Ectodermal cell (in vitro differentiated cells): ENCODE results near the gene GKN1.

Experiments used
- H3K27ac ChIP-seq: 2 replicates; pipeline ENCODE4 v1.7.0; 2013; ENCODE audit warnings: mild to moderate bottlenecking, low read depth, low read length; ENCODE audit not compliant: insufficient read depth, poor library complexity, severe bottlenecking
- H3K27me3 ChIP-seq: 2 replicates; pipeline ENCODE4 v1.7.0; 2013; ENCODE audit warnings: mild to moderate bottlenecking, low read length; ENCODE audit not compliant: insufficient read depth, control insufficient read depth, poor library complexity, severe bottlenecking
- H3K36me3 ChIP-seq: one replicate; pipeline ENCODE4 v1.7.0; 2013; ENCODE audit warnings: low read length; ENCODE audit not compliant: control insufficient read depth, insufficient read depth
- H3K4me1 ChIP-seq: one replicate; pipeline ENCODE4 v1.7.0; 2013; ENCODE audit warnings: low read length; ENCODE audit not compliant: control insufficient read depth, insufficient read depth
- H3K4me3 ChIP-seq: 2 replicates; pipeline ENCODE4 v1.7.0; 2013; ENCODE audit warnings: low read depth, low read length, control low read depth; ENCODE audit not compliant: insufficient read depth
- H3K9me3 ChIP-seq: 2 replicates; pipeline ENCODE4 v1.7.0; 2013; ENCODE audit warnings: mild to moderate bottlenecking, low read length, moderate library complexity; ENCODE audit not compliant: control insufficient read depth
- WGBS, 2 experiments: methylation state at CpG; one replicate each; pipeline ENCODE4 v1.1.7; 2013; ENCODE audit warnings: missing lambda C conversion rate in 2 of 2; 5-methylcytosine and 5-hydroxymethylcytosine counted together

Gene GKN1

DNA sequence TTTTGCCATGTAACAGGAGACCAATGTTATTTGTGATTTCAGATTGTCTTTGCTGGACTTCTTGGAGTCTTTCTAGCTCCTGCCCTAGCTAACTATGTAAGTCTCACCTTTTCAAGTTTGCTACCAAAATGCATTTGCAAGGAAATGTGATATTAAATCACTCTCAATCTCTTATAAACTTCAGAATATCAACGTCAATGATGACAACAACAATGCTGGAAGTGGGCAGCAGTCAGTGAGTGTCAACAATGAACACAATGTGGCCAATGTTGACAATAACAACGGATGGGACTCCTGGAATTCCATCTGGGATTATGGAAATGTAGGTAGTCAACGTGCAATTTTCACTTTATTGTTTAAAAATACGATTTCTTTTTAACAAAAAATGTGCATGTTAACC is 3.0 kb downstream of the GKN1 start:
- Histone ChIP-seq H3K9me3 (no peaks in the 10 kb centered on the region), H3K4me1 (no peaks in the 10 kb centered on the region), H3K27me3 (no peaks in the 10 kb centered on the region), H3K36me3 (no peaks in the 10 kb centered on the region), H3K4me3 (no peak overlapping the region), H3K27ac (no peak overlapping the region)
- whole genome bisulfite sequencing, 2 experiments, result 70 to 83% methylated on average over 2 to 3 of the region's 4 CpGs

DNA sequence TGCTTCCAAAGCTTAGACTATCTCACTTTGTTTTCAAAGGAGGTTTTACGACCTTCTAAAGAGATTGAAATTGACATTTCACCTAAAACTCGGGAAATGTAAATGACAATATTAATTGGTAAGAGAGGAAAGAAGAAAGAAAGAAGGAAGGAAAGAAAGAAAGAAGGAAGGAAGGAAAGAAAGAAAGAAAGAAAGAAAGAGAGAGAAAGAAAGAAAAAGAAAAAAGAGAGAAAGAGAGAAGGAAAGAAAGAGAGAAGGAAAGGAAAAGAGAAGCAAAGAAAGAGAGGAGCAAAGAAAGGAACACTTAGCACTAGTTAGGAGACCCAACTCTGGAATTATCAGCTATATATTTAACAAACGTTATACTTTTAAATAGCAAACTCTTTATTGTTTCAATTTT is 3.7 kb downstream of the GKN1 start:
- Histone ChIP-seq H3K4me3 (no peak overlapping the region), H3K36me3 (no peaks in the 10 kb centered on the region), H3K9me3 (no peaks in the 10 kb centered on the region), H3K27ac (no peak overlapping the region), H3K27me3 (no peaks in the 10 kb centered on the region), H3K4me1 (no peaks in the 10 kb centered on the region)
- WGBS, 2 experiments, result 84 to 100% methylated on average over 2 of the region's 3 CpGs

DNA sequence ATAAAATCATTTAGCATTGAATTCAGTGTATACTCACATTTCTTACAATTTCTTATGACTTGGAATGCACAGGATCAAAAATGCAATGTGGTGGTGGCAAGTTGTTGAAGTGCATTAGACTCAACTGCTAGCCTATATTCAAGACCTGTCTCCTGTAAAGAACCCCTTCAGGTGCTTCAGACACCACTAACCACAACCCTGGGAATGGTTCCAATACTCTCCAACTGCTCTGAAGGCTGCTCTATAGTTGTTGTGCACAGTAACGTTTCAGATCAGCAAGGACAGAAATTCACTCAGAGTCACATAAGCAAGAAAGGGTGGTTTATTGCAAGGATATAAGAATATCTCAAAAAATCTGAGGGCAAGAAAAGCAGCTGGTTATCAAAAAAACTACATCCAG is 6.5 kb downstream of the GKN1 start:
- no peak overlapping the region for H3K27ac ChIP-seq
- no peaks in the 10 kb centered on the region for H3K4me1 ChIP-seq
- H3K9me3 ChIP-seq, result no peaks in the 10 kb centered on the region
- no peaks in the 10 kb centered on the region for H3K36me3 ChIP-seq
- 100% methylated on average over 1 of the region's 1 CpG for WGBS, 2 experiments
- no peak overlapping the region for H3K4me3 ChIP-seq
- no peaks in the 10 kb centered on the region for H3K27me3 ChIP-seq

DNA sequence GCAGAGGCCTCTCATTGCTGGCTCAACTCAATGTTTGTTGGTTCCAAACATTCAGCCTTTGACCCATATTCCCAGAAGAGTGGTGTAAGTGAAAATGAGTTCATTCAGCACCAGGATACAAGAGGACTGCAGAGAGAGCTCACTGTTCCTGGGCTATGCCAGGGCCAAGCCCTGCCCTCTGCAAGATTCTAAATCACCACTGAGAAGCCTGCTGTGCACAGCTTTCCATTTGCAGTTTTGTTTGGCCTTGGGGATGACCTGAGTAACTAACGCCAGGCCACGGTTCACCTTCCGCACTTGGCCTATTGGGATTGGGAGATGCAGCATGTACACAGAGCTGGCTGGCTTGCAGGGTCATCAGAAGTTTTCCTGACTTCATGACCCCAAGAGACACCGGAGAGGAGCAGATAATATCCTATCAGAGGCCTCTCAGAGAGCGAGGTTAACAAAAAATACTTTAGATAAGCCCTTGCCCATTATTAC is 12.6 kb downstream of the GKN1 start:
- no peaks in the 10 kb centered on the region for H3K36me3 ChIP-seq
- no peak overlapping the region for H3K27ac ChIP-seq
- H3K9me3 ChIP-seq, result no peaks in the 10 kb centered on the region
- no peaks in the 10 kb centered on the region for H3K27me3 ChIP-seq
- 92 to 93% methylated on average over 5 of the region's 5 CpGs for WGBS, 2 experiments
- H3K4me1 ChIP-seq, result no peaks in the 10 kb centered on the region
- no peak overlapping the region for H3K4me3 ChIP-seq

DNA sequence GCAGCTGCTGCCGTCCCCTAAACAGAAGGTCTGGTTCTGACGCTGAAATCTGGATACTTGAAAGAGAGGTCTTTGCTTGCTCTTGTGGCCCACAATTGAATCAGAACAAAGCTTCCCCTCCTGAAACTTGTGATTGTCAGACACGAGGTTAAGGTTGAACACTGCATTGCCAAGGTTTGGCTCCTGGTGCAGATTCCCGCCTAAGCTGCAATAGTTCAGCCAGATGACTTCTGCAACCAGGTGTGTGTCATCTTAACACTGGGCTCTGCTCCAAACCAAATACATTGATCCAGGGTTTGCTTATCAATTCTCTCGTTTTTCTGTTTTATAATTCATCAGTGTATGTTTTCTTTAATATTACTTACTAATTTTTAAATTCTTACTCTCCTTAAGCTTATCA is 14.6 kb downstream of the GKN1 start:
- 87 to 93% methylated on average over 4 to 5 of the region's 5 CpGs for WGBS, 2 experiments
- H3K4me1 ChIP-seq, result no peaks in the 10 kb centered on the region

DNA sequence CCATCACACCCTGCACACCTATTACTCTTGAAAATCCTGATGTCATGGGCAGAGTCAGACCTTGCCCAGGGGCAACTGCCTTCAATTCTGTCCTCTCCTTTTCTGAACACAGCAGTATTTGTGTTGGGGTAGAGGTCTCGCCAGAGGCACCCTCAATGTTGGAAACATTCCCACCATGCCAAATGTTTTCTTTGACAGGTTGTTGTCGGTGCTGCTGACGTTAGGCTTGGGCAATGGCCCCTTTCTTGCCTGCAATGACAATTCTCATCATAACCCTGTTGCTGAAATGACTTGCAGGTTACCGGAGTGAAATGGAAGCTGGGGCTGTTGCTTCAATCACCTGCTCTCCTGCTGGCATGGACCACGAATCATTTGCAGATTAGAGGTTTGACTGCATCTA is 17.9 kb downstream of the GKN1 start:
- Histone ChIP-seq H3K36me3 (no peaks in the 10 kb centered on the region), H3K9me3 (no peaks in the 10 kb centered on the region), H3K4me1 (no peaks in the 10 kb centered on the region), H3K4me3 (no peak overlapping the region), H3K27me3 (no peaks in the 10 kb centered on the region), H3K27ac (no peak overlapping the region)
- 92 to 94% methylated on average over 5 of the region's 5 CpGs for WGBS, 2 experiments

More for the DNA sequence above, 14.6 kb downstream of the GKN1 start:
- H3K36me3 ChIP-seq, result no peaks in the 10 kb centered on the region
- no peaks in the 10 kb centered on the region for H3K27me3 ChIP-seq
- H3K4me3 ChIP-seq, result no peak overlapping the region
- no peaks in the 10 kb centered on the region for H3K9me3 ChIP-seq
- H3K27ac ChIP-seq, result no peak overlapping the region

DNA sequence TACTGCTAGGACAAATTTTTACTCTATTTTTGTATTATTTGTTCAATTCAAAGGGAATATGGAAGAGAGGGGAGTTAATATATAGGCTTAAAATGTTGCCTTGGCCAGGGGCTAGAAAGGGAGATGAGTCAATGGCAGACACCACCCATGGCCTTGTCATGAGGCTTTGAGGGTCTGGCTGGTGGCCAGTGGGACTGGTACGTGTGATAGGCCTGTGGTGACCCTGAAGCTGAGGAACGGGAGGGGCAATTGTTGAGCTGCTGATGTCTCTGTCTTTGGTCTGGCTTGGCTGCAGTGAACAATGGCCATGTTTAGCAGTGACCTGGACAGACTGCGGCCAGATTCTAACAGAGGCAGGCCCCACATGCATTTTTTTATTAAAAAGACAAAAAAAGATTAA is 18.5 kb downstream of the GKN1 start:
- Histone ChIP-seq H3K9me3 (no peaks in the 10 kb centered on the region), H3K36me3 (no peaks in the 10 kb centered on the region), H3K4me1 (no peaks in the 10 kb centered on the region), H3K27ac (no peak overlapping the region), H3K27me3 (no peaks in the 10 kb centered on the region), H3K4me3 (no peak overlapping the region)
- WGBS, 2 experiments, result 88 to 94% methylated on average over 3 of the region's 3 CpGs

DNA sequence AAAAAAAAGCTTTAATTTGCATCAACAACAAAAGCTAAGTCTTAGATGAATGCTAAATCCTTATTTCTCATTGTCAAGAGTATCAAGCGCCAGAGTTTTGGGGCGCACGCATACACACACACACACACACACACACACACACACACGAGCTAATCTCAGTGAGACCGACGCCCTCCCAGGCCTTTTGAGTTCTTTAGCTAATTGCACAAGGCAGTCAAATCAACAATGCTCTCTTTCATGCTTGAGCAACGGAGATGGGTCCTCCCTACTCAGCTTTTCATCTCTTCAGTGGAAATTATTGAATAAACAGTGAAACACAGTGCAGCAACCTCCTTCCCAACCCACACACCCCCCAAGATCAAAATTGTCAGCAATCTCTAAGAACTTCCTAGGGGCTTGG is 19.2 kb downstream of the GKN1 start:
- no peak overlapping the region for H3K27ac ChIP-seq
- no peaks in the 10 kb centered on the region for H3K36me3 ChIP-seq
- H3K27me3 ChIP-seq, result no peaks in the 10 kb centered on the region
- no peaks in the 10 kb centered on the region for H3K9me3 ChIP-seq
- no peaks in the 10 kb centered on the region for H3K4me1 ChIP-seq
- no peak overlapping the region for H3K4me3 ChIP-seq
- WGBS, 2 experiments, result 88 to 91% methylated on average over 7 of the region's 7 CpGs

DNA sequence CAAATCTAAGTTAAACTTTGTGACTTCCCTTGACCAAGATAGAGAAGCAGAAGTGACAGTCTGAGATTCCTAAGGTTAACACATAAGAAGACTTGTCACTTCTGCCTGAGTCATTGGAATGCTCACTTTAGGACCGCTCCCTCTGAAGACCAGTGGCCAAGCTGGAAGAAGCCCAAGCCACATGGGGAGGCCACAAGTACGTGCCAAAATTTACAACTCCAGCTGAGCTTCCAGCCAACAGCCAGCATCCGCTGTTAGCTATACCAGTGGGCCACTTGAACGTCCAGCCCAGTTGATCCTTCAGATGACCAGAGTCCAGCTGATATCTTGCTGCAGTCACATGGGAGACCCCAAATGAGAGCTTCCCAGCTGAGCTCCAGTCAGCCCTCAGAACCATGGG is 20.4 kb downstream of the GKN1 start:
- H3K9me3 ChIP-seq, result no peaks in the 10 kb centered on the region
- no peaks in the 10 kb centered on the region for H3K27me3 ChIP-seq
- H3K4me1 ChIP-seq, result no peaks in the 10 kb centered on the region
- no peak overlapping the region for H3K4me3 ChIP-seq
- H3K27ac ChIP-seq, result no peak overlapping the region
- WGBS, 2 experiments, result 88 to 91% methylated on average over 4 of the region's 4 CpGs
- no peaks in the 10 kb centered on the region for H3K36me3 ChIP-seq

DNA sequence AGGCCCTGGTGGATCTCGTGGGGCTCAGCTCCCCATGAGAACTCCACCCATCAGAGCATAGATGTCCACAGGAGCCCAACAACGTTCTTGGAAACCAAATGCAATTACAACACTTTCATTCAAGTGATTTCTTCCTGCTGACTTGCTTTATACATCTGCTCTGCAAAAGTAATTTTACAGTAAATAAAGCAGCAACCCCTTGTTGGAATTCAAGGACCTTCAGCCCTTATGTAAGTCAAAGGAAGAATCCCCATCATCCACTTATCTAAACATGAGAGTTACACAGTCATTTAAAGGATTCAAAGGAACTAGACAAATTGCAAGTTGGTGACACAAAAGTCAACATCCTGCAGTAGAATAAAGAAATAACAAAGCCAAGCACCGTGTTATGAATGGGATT is 21.5 kb downstream of the GKN1 start:
- H3K4me1 ChIP-seq, result no peaks in the 10 kb centered on the region
- H3K9me3 ChIP-seq, result no peaks in the 10 kb centered on the region
- no peak overlapping the region for H3K4me3 ChIP-seq
- no peak overlapping the region for H3K27ac ChIP-seq
- no peaks in the 10 kb centered on the region for H3K36me3 ChIP-seq
- WGBS, 2 experiments, result 74 to 79% methylated on average over 3 of the region's 3 CpGs
- no peaks in the 10 kb centered on the region for H3K27me3 ChIP-seq

DNA sequence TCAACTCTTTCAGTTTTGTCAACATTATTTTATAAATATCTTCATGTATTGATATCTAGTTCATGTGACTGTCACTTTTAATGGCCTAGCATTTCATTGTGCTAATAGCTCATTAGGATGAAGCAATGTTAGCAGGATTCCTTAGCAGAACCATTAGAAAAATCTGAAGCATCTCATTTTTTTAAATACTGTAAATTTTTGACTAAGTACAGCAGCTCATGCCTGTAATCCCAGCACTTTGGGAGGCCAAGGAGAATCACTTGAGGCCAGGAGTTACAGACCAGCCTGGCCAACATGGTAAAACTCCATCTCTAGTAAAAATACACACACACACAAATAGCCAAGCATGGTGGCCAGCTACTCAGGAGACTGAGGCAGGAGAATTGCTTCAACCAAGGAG is 23.0 kb downstream of the GKN1 start:
- Histone ChIP-seq H3K36me3 (no peaks in the 10 kb centered on the region), H3K9me3 (no peaks in the 10 kb centered on the region), H3K27ac (no peak overlapping the region), H3K4me3 (no peak overlapping the region), H3K27me3 (no peaks in the 10 kb centered on the region), H3K4me1 (no peaks in the 10 kb centered on the region)
